Osteocyte (in vitro differentiated cells): ENCODE measurements around the gene OR6B3. TPM values are rescaled to one million over a fixed set of nuclear protein-coding genes. Genes with fewer than 3 reads are reported as not detected.

Source experiments
- DNase-seq: peaks from one replicate; pipeline ENCODE4 v3.0.0; 2021; ENCODE audit warnings: mixed read lengths; ENCODE audit not compliant: unreplicated experiment; ENCODE audit errors: extremely low spot score
- H3K27ac Mint-ChIP-seq: one replicate; pipeline ENCODE4 v1.8.0; 2021; ENCODE audit warnings: mild to moderate bottlenecking, mixed read lengths; ENCODE audit not compliant: unreplicated experiment
- H3K27me3 Mint-ChIP-seq: one replicate; pipeline ENCODE4 v1.8.0; 2021; ENCODE audit warnings: mixed read lengths; ENCODE audit not compliant: unreplicated experiment
- H3K36me3 Mint-ChIP-seq: one replicate; pipeline ENCODE4 v1.8.0; 2021; ENCODE audit warnings: mixed read lengths; ENCODE audit not compliant: unreplicated experiment
- H3K4me1 Mint-ChIP-seq: one replicate; pipeline ENCODE4 v1.8.0; 2021; ENCODE audit warnings: mixed read lengths; ENCODE audit not compliant: unreplicated experiment
- H3K4me3 Mint-ChIP-seq: one replicate; pipeline ENCODE4 v1.8.0; 2021; ENCODE audit warnings: mild to moderate bottlenecking, moderate library complexity, mixed read lengths; ENCODE audit not compliant: unreplicated experiment
- H3K9me3 Mint-ChIP-seq: one replicate; pipeline ENCODE4 v1.8.0; 2021; ENCODE audit warnings: mixed read lengths; ENCODE audit not compliant: unreplicated experiment
- CTCF ChIP-seq: fragments of 200-600 bp; sonication (generic); IDR thresholded peaks from 2 replicates; pipeline ENCODE4 v1.5.0; 2021; ENCODE audit warnings: antibody characterized with exemption, mild to moderate bottlenecking, moderate library complexity
- total RNA-seq: library from RNA; stranded (reverse); gene quantifications from 2 replicates; pipeline ENCODE4 v1.2.1, GENCODE V29; 2021

OR6B3 gene
- total RNA-seq, 1 donor from 2014 or later: not detected

- no peak for TF ChIP-seq CTCF
- no peaks in the 10 kb centered on the region for H3K36me3 Mint-ChIP-seq
- peaks cover 12% of the 10 kb centered on the region for H3K27me3 Mint-ChIP-seq
- no peaks in the 10 kb centered on the region for H3K4me1 Mint-ChIP-seq
- DNase-seq: no peak
- no peak overlapping the region for H3K27ac Mint-ChIP-seq
- H3K9me3 Mint-ChIP-seq: peaks cover 4% of the 10 kb centered on the region
- H3K4me3 Mint-ChIP-seq: no peak overlapping the region
These were observed 33.2 kb upstream of the OR6B3 start for GRCh38 chr2:240086563-240086962.

GRCh38 chr2:240078631-240079030 lies 25.3 kb upstream of the OR6B3 start:
- DNase-seq: no peak
- no peak overlapping the region for H3K4me3 Mint-ChIP-seq
- peaks cover 16% of the 10 kb centered on the region for H3K27me3 Mint-ChIP-seq
- no peaks in the 10 kb centered on the region for H3K36me3 Mint-ChIP-seq
- no peak overlapping the region for H3K27ac Mint-ChIP-seq
- no peaks in the 10 kb centered on the region for H3K4me1 Mint-ChIP-seq
- peaks cover 26% of the 10 kb centered on the region for H3K9me3 Mint-ChIP-seq
- TF ChIP-seq CTCF: no peak

- no peak for TF ChIP-seq CTCF
- no peaks in the 10 kb centered on the region for H3K36me3 Mint-ChIP-seq
- no peaks in the 10 kb centered on the region for H3K4me1 Mint-ChIP-seq
- H3K4me3 Mint-ChIP-seq: no peak overlapping the region
- no peak for DNase-seq
- peaks cover 26% of the 10 kb centered on the region for H3K9me3 Mint-ChIP-seq
- H3K27ac Mint-ChIP-seq: no peak overlapping the region
- H3K27me3 Mint-ChIP-seq: peaks cover 9% of the 10 kb centered on the region
These were observed 24.1 kb upstream of the OR6B3 start for GRCh38 chr2:240077442-240077841.

- H3K9me3 Mint-ChIP-seq: peaks cover 26% of the 10 kb centered on the region
- H3K27ac Mint-ChIP-seq: no peak overlapping the region
- no peaks in the 10 kb centered on the region for H3K36me3 Mint-ChIP-seq
- peaks cover 12% of the 10 kb centered on the region for H3K27me3 Mint-ChIP-seq
- no peak for TF ChIP-seq CTCF
- no peak overlapping the region for H3K4me3 Mint-ChIP-seq
- DNase-seq: no peak
- H3K4me1 Mint-ChIP-seq: no peaks in the 10 kb centered on the region
These were observed 21.2 kb upstream of the OR6B3 start for GRCh38 chr2:240074545-240074944.

GRCh38 chr2:240070907-240071306 lies 17.6 kb upstream of the OR6B3 start:
- Mint-ChIP-seq H3K27ac (no peak overlapping the region), H3K27me3 (peaks cover 34% of the 10 kb centered on the region)

More at GRCh38 chr2:240070907-240071306, 17.6 kb upstream of the OR6B3 start:
- Mint-ChIP-seq H3K4me3 (no peak overlapping the region), H3K4me1 (no peaks in the 10 kb centered on the region), H3K36me3 (no peaks in the 10 kb centered on the region), H3K9me3 (peaks cover 3% of the 10 kb centered on the region)
- DNase-seq: no peak
- TF ChIP-seq CTCF: no peak
